Transverse colon (tissue), 4 donors: ENCODE results near the gene BFSP2. TPM values are rescaled to one million over a fixed set of nuclear protein-coding genes. Genes with fewer than 3 reads are reported as not detected.

Experiments
- DNase-seq: peaks from one replicate; pipeline ENCODE4 v3.0.0-alpha.2; 2019
- H3K27ac ChIP-seq, 4 donors: fragments of 200-600 bp; sonication (generic); 2 replicates each; pipeline ENCODE4 v1.5.1; 2016 to 2018; ENCODE audit warnings: inconsistent platforms in 4 of 4
- H3K27me3 ChIP-seq: fragments of 200-600 bp; sonication (generic); 2 replicates; pipeline ENCODE4 v1.5.1; 2017; ENCODE audit warnings: inconsistent platforms
- H3K36me3 ChIP-seq, 4 donors: fragments of 200-600 bp; sonication (generic); 2 replicates each; pipeline ENCODE4 v1.5.1; 2017 to 2019; ENCODE audit warnings: inconsistent platforms in 4 of 4
- H3K4me1 ChIP-seq, 4 donors: fragments of 200-600 bp; sonication (generic); 2 replicates each; pipeline ENCODE4 v1.5.1; 2017 to 2020; ENCODE audit warnings: inconsistent platforms in 4 of 4
- H3K4me3 ChIP-seq, 4 donors: fragments of 200-600 bp; sonication (generic); 1 replicate in 1 of 4; 2 replicates in 3 of 4; pipeline versions ENCODE4 v1.5.1 to v1.6.1; 2017 to 2019; ENCODE audit warnings: inconsistent platforms in 4 of 4
- H3K9me3 ChIP-seq, 2 donors: fragments of 200-600 bp; sonication (generic); 2 replicates each; pipeline ENCODE4 v1.5.1; 2017 to 2019; ENCODE audit warnings: inconsistent platforms in 2 of 2
- EP300 ChIP-seq: sonication (generic); formaldehyde crosslinking; IDR thresholded peaks from one replicate; pipeline ENCODE4 v1.6.1; 2017; ENCODE audit warnings: antibody characterized with exemption, low read depth
- POLR2A ChIP-seq: fragments of 450-650 bp; IDR thresholded peaks from one replicate; pipeline ENCODE4 v1.6.1; 2016; ENCODE audit warnings: antibody characterized with exemption, mild to moderate bottlenecking, moderate library complexity
- POLR2AphosphoS5 ChIP-seq, 3 donors: sonication (generic); formaldehyde crosslinking; IDR thresholded peaks; one replicate each; pipeline ENCODE4 v1.6.1; 2016; ENCODE audit warnings: antibody characterized with exemption in 3 of 3
- WGBS, 2 donors: methylation state at CpG; one replicate each; pipeline ENCODE4 v1.1.5; 2018; ENCODE audit warnings: low coverage in 1 of 2; 5-methylcytosine and 5-hydroxymethylcytosine counted together
- in situ Hi-C, 4 donors: fragments of 200-750 bp; cut with MboI; loops; one replicate each; pipeline versions ENCODE4 v1.15.0 to v1.15.1; 2017; ENCODE audit warnings: low sequenced_read_pairs in 3 of 4, low pct_ligation_motif_present in 1 of 4, low pct_unique_long_range_greater_than_20kb in 1 of 4
- intact Hi-C: fragments of 100-400 bp; cut with DNase I; formaldehyde crosslinking; loops from one replicate; pipeline ENCODE4 v1.15.1; 2023; ENCODE audit warnings: low total_unique reads
- total RNA-seq, 4 donors: library from RNA; depleted of rRNA; stranded (reverse); fragments of >200 nt; gene quantifications; one replicate each; pipeline ENCODE4 v1.1.0, GENCODE V29; 2016
- TF ChIP-seq, protein P1 (sequence below), 5 experiments: fragments of 200-600 bp in 3 of 5; fragments of 450-650 bp in 2 of 5; sonication (generic) in 3 of 5; IDR thresholded peaks; 1 replicate in 2 of 5; 2 replicates in 3 of 5; pipeline ENCODE4 v1.5.1; 2016 to 2017; ENCODE audit warnings: antibody characterized with exemption in 5 of 5, inconsistent platforms in 3 of 5, mild to moderate bottlenecking in 2 of 5, moderate library complexity in 1 of 5

Gene BFSP2
- total RNA-seq, 4 donors from 2014 or later: not detected

- WGBS, 2 donors: 89 to 100% methylated on average over 1 to 3 of the region's 3 CpGs
- Histone ChIP-seq H3K36me3 (no peaks in the 10 kb centered on the region), H3K27me3 (no peaks in the 10 kb centered on the region), H3K9me3 (no peaks in the 10 kb centered on the region), H3K4me1 (no peaks in the 10 kb centered on the region), H3K27ac (no peak overlapping the region), H3K4me3 (no peak overlapping the region)
- intact Hi-C loops: no loop called here
- TF ChIP-seq EP300 (no peak), POLR2AphosphoS5 (IDR thresholded peaks at IDR 0.05) (no peak), POLR2A (no peak)
- TF ChIP-seq, protein P1, sequence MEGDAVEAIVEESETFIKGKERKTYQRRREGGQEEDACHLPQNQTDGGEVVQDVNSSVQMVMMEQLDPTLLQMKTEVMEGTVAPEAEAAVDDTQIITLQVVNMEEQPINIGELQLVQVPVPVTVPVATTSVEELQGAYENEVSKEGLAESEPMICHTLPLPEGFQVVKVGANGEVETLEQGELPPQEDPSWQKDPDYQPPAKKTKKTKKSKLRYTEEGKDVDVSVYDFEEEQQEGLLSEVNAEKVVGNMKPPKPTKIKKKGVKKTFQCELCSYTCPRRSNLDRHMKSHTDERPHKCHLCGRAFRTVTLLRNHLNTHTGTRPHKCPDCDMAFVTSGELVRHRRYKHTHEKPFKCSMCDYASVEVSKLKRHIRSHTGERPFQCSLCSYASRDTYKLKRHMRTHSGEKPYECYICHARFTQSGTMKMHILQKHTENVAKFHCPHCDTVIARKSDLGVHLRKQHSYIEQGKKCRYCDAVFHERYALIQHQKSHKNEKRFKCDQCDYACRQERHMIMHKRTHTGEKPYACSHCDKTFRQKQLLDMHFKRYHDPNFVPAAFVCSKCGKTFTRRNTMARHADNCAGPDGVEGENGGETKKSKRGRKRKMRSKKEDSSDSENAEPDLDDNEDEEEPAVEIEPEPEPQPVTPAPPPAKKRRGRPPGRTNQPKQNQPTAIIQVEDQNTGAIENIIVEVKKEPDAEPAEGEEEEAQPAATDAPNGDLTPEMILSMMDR (IDR thresholded peaks at IDR 0.05): no peak
- no peak for DNase-seq
- in situ Hi-C loops: no loop called here
Observed at GRCh38 chr3:133367403-133367802, 32.5 kb upstream of the BFSP2 start.

DNA sequence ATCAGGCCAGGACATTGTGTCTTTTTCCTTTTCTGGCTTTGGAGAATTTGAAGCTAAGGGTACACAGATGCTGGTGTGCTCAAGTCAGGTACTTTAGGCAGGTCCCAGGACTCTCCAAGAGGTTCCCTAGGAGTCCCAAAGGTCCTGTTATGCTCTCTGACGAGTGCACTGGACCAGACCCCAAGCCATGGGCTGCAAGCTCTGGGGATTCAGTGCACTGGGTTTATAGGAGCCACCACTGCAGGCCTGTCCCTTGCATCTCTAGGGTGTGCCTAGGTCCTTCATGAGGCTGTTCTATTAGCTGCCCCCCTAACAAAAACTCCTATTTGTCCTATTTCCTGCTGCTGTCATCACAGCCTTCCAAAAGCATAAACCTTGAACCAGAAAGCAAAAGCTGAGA is 31.9 kb upstream of the BFSP2 start:
- Histone ChIP-seq H3K27ac (no peak overlapping the region), H3K9me3 (no peaks in the 10 kb centered on the region), H3K4me3 (no peak overlapping the region), H3K4me1 (no peaks in the 10 kb centered on the region), H3K36me3 (no peaks in the 10 kb centered on the region), H3K27me3 (no peaks in the 10 kb centered on the region)
- 73% methylated on average over 1 of the region's 1 CpG; no CpG with 5 or more reads in 1 of the 2 donors for WGBS, 2 donors
- no peak for DNase-seq
- intact Hi-C loops (no loop called here), in situ Hi-C loops (no loop called here)
- TF ChIP-seq EP300 (no peak), POLR2A (no peak), POLR2AphosphoS5 (IDR thresholded peaks at IDR 0.05) (no peak)
- TF ChIP-seq, protein P1 (IDR thresholded peaks at IDR 0.05): no peak

DNA sequence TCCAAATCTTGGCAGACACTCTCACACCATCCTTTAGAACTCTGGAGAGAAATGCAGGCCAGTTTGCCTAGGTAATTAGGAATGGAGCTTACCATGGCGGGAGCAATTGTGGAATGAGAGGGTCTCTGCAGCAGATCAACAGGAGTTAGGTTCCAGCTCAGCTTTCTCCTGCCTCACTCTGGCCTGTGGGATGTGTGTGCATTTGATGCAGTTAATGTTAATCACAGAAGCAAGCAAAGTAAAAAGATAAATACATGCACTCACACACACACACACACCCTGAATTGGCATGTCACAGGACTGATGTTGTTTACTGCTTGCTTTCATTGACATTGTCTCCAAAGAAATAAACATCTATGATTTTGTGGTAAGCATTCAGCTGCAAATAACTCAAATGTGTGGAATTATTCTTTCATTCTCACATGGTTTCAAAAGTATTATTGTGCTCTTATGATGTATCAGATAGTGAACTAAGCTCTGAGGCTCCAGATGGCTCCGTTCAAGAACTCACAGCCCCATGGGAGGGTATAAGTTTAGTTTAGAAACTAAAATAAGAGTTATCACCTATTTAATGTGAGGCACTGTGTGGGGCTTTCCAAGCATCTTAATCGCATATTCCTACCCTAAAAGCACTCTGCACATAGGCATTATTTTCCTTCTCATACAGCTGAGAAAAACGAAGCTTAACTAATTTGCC is 31.3 kb upstream of the BFSP2 start:
- intact Hi-C loops (no loop called here), in situ Hi-C loops (no loop called here)
- DNase-seq: no peak
- 44 to 61% methylated on average over 1 to 4 of the region's 4 CpGs for WGBS, 2 donors
- Histone ChIP-seq H3K36me3 (no peaks in the 10 kb centered on the region), H3K9me3 (no peaks in the 10 kb centered on the region), H3K4me1 (no peaks in the 10 kb centered on the region), H3K4me3 (no peak overlapping the region), H3K27ac (no peak overlapping the region), H3K27me3 (no peaks in the 10 kb centered on the region)
- TF ChIP-seq POLR2AphosphoS5 (IDR thresholded peaks at IDR 0.05) (no peak), POLR2A (no peak), EP300 (no peak)
- TF ChIP-seq, protein P1 (IDR thresholded peaks at IDR 0.05): no peak

- Histone ChIP-seq H3K27me3 (no peaks in the 10 kb centered on the region), H3K4me1 (no peaks in the 10 kb centered on the region), H3K27ac (no peak overlapping the region), H3K9me3 (no peaks in the 10 kb centered on the region), H3K4me3 (no peak overlapping the region), H3K36me3 (no peaks in the 10 kb centered on the region)
- intact Hi-C loops: no loop called here
- no peak for DNase-seq
- in situ Hi-C loops: no loop called here
- WGBS, 2 donors: 82 to 91% methylated on average over 6 to 9 of the region's 9 CpGs
- TF ChIP-seq POLR2A: no peak
- TF ChIP-seq POLR2AphosphoS5 (IDR thresholded peaks at IDR 0.05): no peak
Observed at GRCh38 chr3:133369068-133369440, 30.8 kb upstream of the BFSP2 start.

- in situ Hi-C loops (no loop called here), intact Hi-C loops (no loop called here)
- no peak for DNase-seq
- Histone ChIP-seq H3K27ac (no peak overlapping the region), H3K36me3 (no peaks in the 10 kb centered on the region), H3K9me3 (no peaks in the 10 kb centered on the region), H3K4me3 (no peak overlapping the region), H3K27me3 (no peaks in the 10 kb centered on the region), H3K4me1 (no peaks in the 10 kb centered on the region)
- 88% methylated on average over 2 of the region's 2 CpGs; no CpG with 5 or more reads in 1 of the 2 donors for WGBS, 2 donors
- TF ChIP-seq POLR2AphosphoS5 (IDR thresholded peaks at IDR 0.05): no peak
- no peak for TF ChIP-seq POLR2A
- no peak for TF ChIP-seq EP300
- TF ChIP-seq, protein P1 (IDR thresholded peaks at IDR 0.05): no peak
Observed at GRCh38 chr3:133371181-133371580, 28.7 kb upstream of the BFSP2 start.
